ENCODE data around the gene PCSK6. TPM values are rescaled to one million over a fixed set of nuclear protein-coding genes. Genes with fewer than 3 reads are reported as not detected.

The PCSK6 gene
- total and polyA plus RNA-seq, 7 donors = 8.3 to 32.7 (median 13.3) TPM

DNA sequence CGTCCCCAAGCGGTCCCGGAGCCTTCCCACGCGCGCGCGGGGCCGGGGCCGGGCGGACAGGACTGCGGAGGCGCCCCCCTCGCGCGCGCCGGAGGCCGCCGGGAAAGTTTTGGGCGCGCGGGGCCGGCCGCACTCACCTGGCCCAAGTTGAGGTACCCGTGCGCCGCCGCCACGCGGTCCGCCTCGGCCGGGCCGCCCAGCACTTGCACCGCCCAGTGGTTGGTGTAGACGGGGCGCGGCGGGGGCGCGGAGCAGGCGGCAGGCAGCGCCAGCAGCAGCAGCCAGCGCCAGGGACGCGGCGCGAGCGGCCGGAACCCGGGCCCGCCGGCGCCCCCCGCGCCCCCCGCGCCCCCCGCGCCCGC, 289 bp downstream of the PCSK6 start:
- WGBS, 3 donors = 1 to 5% (median 1%) methylated on average over 4 to 61 of the region's 62 CpGs
- TF ChIP-seq, protein P1, sequence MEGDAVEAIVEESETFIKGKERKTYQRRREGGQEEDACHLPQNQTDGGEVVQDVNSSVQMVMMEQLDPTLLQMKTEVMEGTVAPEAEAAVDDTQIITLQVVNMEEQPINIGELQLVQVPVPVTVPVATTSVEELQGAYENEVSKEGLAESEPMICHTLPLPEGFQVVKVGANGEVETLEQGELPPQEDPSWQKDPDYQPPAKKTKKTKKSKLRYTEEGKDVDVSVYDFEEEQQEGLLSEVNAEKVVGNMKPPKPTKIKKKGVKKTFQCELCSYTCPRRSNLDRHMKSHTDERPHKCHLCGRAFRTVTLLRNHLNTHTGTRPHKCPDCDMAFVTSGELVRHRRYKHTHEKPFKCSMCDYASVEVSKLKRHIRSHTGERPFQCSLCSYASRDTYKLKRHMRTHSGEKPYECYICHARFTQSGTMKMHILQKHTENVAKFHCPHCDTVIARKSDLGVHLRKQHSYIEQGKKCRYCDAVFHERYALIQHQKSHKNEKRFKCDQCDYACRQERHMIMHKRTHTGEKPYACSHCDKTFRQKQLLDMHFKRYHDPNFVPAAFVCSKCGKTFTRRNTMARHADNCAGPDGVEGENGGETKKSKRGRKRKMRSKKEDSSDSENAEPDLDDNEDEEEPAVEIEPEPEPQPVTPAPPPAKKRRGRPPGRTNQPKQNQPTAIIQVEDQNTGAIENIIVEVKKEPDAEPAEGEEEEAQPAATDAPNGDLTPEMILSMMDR (IDR thresholded peaks at IDR 0.05) = no peak
- peaks cover 0 to 18% of the 10 kb centered on the region in 2 donors for H3K36me3 ChIP-seq (ENCODE audit: insufficient read depth in 1 of 2, low read depth in 1 of 2)
- H3K4me3 ChIP-seq = peak overlapping the region; percentile 64
- H3K4me1 ChIP-seq = peaks cover 9% of the 10 kb centered on the region
- intact Hi-C loops (cut with DNase I) = no loop called here
- H3K9me3 ChIP-seq = no peaks in the 10 kb centered on the region
- H3K27me3 ChIP-seq (ENCODE audit: insufficient read depth in 3 of 3, low read length in 2 of 3) = peaks cover 0 to 2% (median 0%) of the 10 kb centered on the region in 3 donors
- peak; percentile 65 to 81 (median 72) for ATAC-seq
- H3K27ac ChIP-seq = peak overlapping the region; percentile 58
- DNase-seq = peak; percentile 69 to 83

DNA sequence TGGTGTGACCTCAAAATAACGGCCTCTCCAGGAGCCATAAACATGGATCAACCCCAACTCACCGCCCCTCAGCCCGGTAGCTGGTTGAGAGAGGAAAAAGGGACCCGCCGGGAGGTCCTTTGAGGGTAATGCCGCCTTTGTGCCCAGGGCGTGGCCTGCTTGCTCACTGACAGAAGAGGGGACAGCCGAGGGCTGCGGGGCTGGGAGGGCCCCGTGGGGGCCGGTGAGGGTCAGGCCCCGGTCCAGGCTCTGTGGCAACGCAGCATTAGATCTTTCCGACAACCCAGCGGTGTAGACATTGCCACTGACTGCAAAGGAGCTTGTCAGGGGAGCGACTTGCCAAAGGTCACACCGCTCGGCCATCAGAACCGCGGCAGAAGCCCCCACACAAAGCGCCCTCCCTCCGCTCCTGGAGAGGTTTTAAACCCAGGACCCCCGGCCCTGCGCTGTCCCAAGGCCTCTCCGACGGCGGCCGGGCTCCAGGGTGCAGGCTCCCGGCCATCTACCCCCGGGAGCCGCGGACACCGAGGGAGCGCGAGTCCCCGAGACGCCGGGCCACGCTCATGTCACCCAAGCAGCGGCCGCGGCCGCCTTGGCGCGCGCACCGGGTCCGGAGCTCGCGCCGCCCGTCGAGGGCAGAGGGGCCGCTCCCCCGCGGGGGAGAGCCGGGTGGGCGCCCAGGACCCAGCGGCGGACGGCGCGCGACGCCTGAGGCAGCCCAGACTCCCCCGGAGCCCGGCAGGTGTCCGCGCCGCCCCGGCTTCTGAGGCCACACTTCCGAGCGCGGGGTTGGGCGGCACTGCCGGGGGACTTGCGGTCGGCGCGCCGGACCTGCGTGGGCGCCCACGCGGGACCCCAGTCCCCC, 975 bp downstream of the PCSK6 start:
- H3K4me3 ChIP-seq = peak overlapping the region; percentile 64
- H3K36me3 ChIP-seq (ENCODE audit: insufficient read depth in 1 of 2, low read depth in 1 of 2) = peaks cover 0 to 18% of the 10 kb centered on the region in 2 donors
- H3K27ac ChIP-seq = peak overlapping the region; percentile 58
- WGBS, 3 donors = 12 to 41% (median 22%) methylated on average over 29 to 85 of the region's 85 CpGs
- no peaks in the 10 kb centered on the region for H3K9me3 ChIP-seq
- TF ChIP-seq, protein P1 (IDR thresholded peaks at IDR 0.05) = no peak
- peaks cover 0 to 2% (median 0%) of the 10 kb centered on the region in 3 donors for H3K27me3 ChIP-seq (ENCODE audit: insufficient read depth in 3 of 3, low read length in 2 of 3)
- intact Hi-C loops (cut with DNase I) = no loop called here
- H3K4me1 ChIP-seq = peaks cover 14% of the 10 kb centered on the region
- ATAC-seq (peak in 1 of 4 donors; percentile 9), DNase-seq (no peak)

GRCh38 chr15:101486696-101487459, 2.6 kb downstream of the PCSK6 start:
- Histone ChIP-seq H3K36me3 (ENCODE audit: insufficient read depth in 1 of 2, low read depth in 1 of 2) (peaks cover 0 to 18% of the 10 kb centered on the region in 2 donors), H3K9me3 (no peaks in the 10 kb centered on the region), H3K27me3 (ENCODE audit: insufficient read depth in 3 of 3, low read length in 2 of 3) (peaks cover 0 to 2% (median 0%) of the 10 kb centered on the region in 3 donors), H3K4me3 (no peak overlapping the region), H3K27ac (peak overlapping the region; percentile 50), H3K4me1 (peaks cover 22% of the 10 kb centered on the region)
- WGBS, 3 donors = 93 to 95% (median 93%) methylated on average over 14 of the region's 14 CpGs
- intact Hi-C loops (cut with DNase I) = no loop called here
- ATAC-seq (no peak), DNase-seq (no peak)
- TF ChIP-seq, protein P1 (IDR thresholded peaks at IDR 0.05) = no peak

GRCh38 chr15:101483462-101483861, 6.0 kb downstream of the PCSK6 start:
- Histone ChIP-seq H3K27me3 (ENCODE audit: insufficient read depth in 3 of 3, low read length in 2 of 3) (peaks cover 0 to 2% (median 0%) of the 10 kb centered on the region in 3 donors), H3K36me3 (ENCODE audit: insufficient read depth in 1 of 2, low read depth in 1 of 2) (peaks cover 0 to 18% of the 10 kb centered on the region in 2 donors), H3K9me3 (no peaks in the 10 kb centered on the region), H3K4me1 (peaks cover 27% of the 10 kb centered on the region), H3K4me3 (no peak overlapping the region), H3K27ac (peak overlapping the region; percentile 75)
- no peak for ATAC-seq
- TF ChIP-seq, protein P1 (IDR thresholded peaks at IDR 0.05) = no peak
- no peak for DNase-seq
- WGBS, 3 donors = 78 to 89% (median 83%) methylated on average over 6 of the region's 6 CpGs
- intact Hi-C loops (cut with DNase I) = no loop called here
